GM23338 (cell line): ENCODE measurements around the gene LPAR4. TPM values are rescaled to one million over a fixed set of nuclear protein-coding genes. Genes with fewer than 3 reads are reported as not detected.

ENCODE experiments used
- ATAC-seq: fragments of 200-7000 bp; cut with Tn5 transposase; 3 replicates; pipeline ENCODE4 v1.9.1; 2020
- DNase-seq: peaks from one replicate; pipeline ENCODE4 v3.0.0-alpha.2; 2015; ENCODE audit warnings: low spot score
- H2AFZ ChIP-seq: fragments of 200-600 bp; sonication (generic); 2 replicates; pipeline ENCODE4 v1.8.0; 2016; ENCODE audit warnings: antibody characterized with exemption, mild to moderate bottlenecking, moderate library complexity
- H3F3A ChIP-seq: fragments of 200-600 bp; sonication (generic); replicated peaks from 2 replicates; pipeline ENCODE4 v1.8.0; 2017; ENCODE audit warnings: antibody characterized with exemption, mixed run types, low read depth
- H3K27ac ChIP-seq: fragments of 200-600 bp; sonication (generic); 2 replicates; pipeline ENCODE4 v1.6.1; 2016; ENCODE audit warnings: low read depth
- H3K27me3 ChIP-seq: fragments of 200-600 bp; sonication (generic); 2 replicates; pipeline ENCODE4 v1.8.0; 2016; ENCODE audit warnings: mild to moderate bottlenecking, mixed run types, moderate library complexity; ENCODE audit not compliant: insufficient read depth
- H3K36me3 ChIP-seq: fragments of 200-600 bp; sonication (generic); 2 replicates; pipeline ENCODE4 v1.8.0; 2016; ENCODE audit warnings: mild to moderate bottlenecking; ENCODE audit not compliant: insufficient read depth
- H3K4me1 ChIP-seq: fragments of 200-600 bp; sonication (generic); 2 replicates; pipeline ENCODE4 v1.8.0; 2016; ENCODE audit warnings: mild to moderate bottlenecking, moderate library complexity; ENCODE audit not compliant: insufficient read depth
- H3K4me2 ChIP-seq: fragments of 200-600 bp; sonication (generic); 2 replicates; pipeline ENCODE4 v1.7.1; 2017; ENCODE audit warnings: mixed run types
- H3K4me3 ChIP-seq: fragments of 200-600 bp; sonication (generic); 2 replicates; pipeline ENCODE4 v1.6.1; 2016; ENCODE audit warnings: mixed run types
- H3K79me2 ChIP-seq: fragments of 200-600 bp; sonication (generic); replicated peaks from 2 replicates; pipeline ENCODE4 v1.8.0; 2017; ENCODE audit warnings: mild to moderate bottlenecking; ENCODE audit not compliant: insufficient read depth
- H3K9me2 ChIP-seq: fragments of 200-600 bp; sonication (generic); 2 replicates; pipeline ENCODE4 v1.8.0; 2017; ENCODE audit not compliant: insufficient read depth
- H4K20me1 ChIP-seq: fragments of 200-600 bp; sonication (generic); replicated peaks from 2 replicates; pipeline ENCODE4 v1.8.0; 2017; ENCODE audit warnings: mild to moderate bottlenecking; ENCODE audit not compliant: insufficient read depth
- H3K27ac Mint-ChIP-seq: 2 replicates; pipeline ENCODE4 v1.8.0; 2020; ENCODE audit warnings: inconsistent platforms, mild to moderate bottlenecking, moderate library complexity, mixed read lengths
- H3K27me3 Mint-ChIP-seq: 3 replicates; pipeline ENCODE4 v1.8.0; 2022; ENCODE audit warnings: low read depth, mild to moderate bottlenecking, moderate library complexity, mixed read lengths, inconsistent platforms; ENCODE audit not compliant: insufficient read depth, poor library complexity
- H3K36me3 Mint-ChIP-seq: 3 replicates; pipeline ENCODE4 v1.8.0; 2021; ENCODE audit warnings: low read depth, mild to moderate bottlenecking, inconsistent platforms, moderate library complexity, mixed read lengths
- H3K4me1 Mint-ChIP-seq: 3 replicates; pipeline ENCODE4 v1.8.0; 2020; ENCODE audit warnings: mild to moderate bottlenecking, inconsistent platforms, mixed read lengths
- H3K4me3 Mint-ChIP-seq: 3 replicates; pipeline ENCODE4 v1.8.0; 2021; ENCODE audit warnings: moderate library complexity, mild to moderate bottlenecking, inconsistent platforms, mixed read lengths
- H3K9me3 Mint-ChIP-seq: 3 replicates; pipeline ENCODE4 v1.8.0; 2020; ENCODE audit warnings: moderate library complexity, mild to moderate bottlenecking, inconsistent platforms, mixed read lengths
- CREB1 ChIP-seq: fragments of 250-450 bp; sonication (Bioruptor Pico); IDR thresholded peaks from 2 replicates; pipeline ENCODE4 v1.5.0; 2020; ENCODE audit warnings: low read depth, mild to moderate bottlenecking, moderate library complexity
- CTCF ChIP-seq, 2 experiments: fragments of 200-600 bp in 1 of 2; sonication (generic) in 1 of 2; conservative IDR thresholded peaks; 2 replicates each; pipeline versions ENCODE4 v1.5.1 to v1.6.1; 2016 to 2017; ENCODE audit warnings: antibody characterized with exemption in 2 of 2, low read depth in 2 of 2, mild to moderate bottlenecking in 2 of 2, moderate library complexity in 1 of 2
- ETS1 ChIP-seq: IDR thresholded peaks from 2 replicates; pipeline ENCODE4 v1.6.1; 2016; ENCODE audit warnings: antibody characterized with exemption
- JUNB ChIP-seq: IDR thresholded peaks from one replicate; pipeline ENCODE4 v1.6.1; 2016; ENCODE audit warnings: antibody characterized with exemption; ENCODE audit not compliant: unreplicated experiment
- NANOG ChIP-seq: IDR thresholded peaks from 2 replicates; pipeline ENCODE4 v1.6.1; 2016; ENCODE audit warnings: antibody characterized with exemption, borderline replicate concordance
- POLR2AphosphoS5 ChIP-seq: IDR thresholded peaks from 2 replicates; pipeline ENCODE4 v1.6.1; 2016; ENCODE audit warnings: antibody characterized with exemption, low read depth
- REST ChIP-seq: IDR thresholded peaks from one replicate; pipeline ENCODE4 v1.6.1; 2018; ENCODE audit warnings: antibody characterized with exemption; ENCODE audit not compliant: unreplicated experiment
- STAT1 ChIP-seq: IDR thresholded peaks from one replicate; pipeline ENCODE4 v1.6.1; 2016; ENCODE audit warnings: antibody characterized with exemption; ENCODE audit not compliant: unreplicated experiment
- ZNF114 ChIP-seq: fragments of 250-450 bp; sonication (Bioruptor Pico); IDR thresholded peaks from 2 replicates; pipeline ENCODE4 v1.5.0; 2020; ENCODE audit warnings: mild to moderate bottlenecking, moderate library complexity
- polyA plus RNA-seq: library from polyadenylated mRNA; unstranded; fragments of >200 nt; fragmentation: Nextera tagmentation; extraction: Ambion mirVana; gene quantifications from 2 replicates; pipeline ENCODE4 v1.2.1, GENCODE V29; 2016
- total RNA-seq: library from RNA; depleted of rRNA; stranded (reverse); fragments of >200 nt; shearing (Covaris generic); gene quantifications from 2 replicates; pipeline ENCODE4 v1.2.3, GENCODE V29; 2014
- TF ChIP-seq, protein P1 (sequence below): fragments of 250-450 bp; sonication (Bioruptor Pico); IDR thresholded peaks from 2 replicates; pipeline ENCODE4 v1.5.0; 2020; ENCODE audit warnings: mild to moderate bottlenecking, moderate library complexity

LPAR4 gene
- total and polyA plus RNA-seq, 2 experiments from 2014 or later: 14.1 to 14.9 TPM

- ATAC-seq (peak; percentile 71), DNase-seq (peak; percentile 55)
- Mint-ChIP-seq H3K4me1 (0 out of 3 replicates have a peak, but pooled peaks cover 2% of the 10 kb centered on the region), H3K27ac (no peak overlapping the region), H3K4me3 (no peak overlapping the region), H3K27me3 (peaks cover under 1% of the 10 kb centered on the region), H3K9me3 (no peaks in the 10 kb centered on the region), H3K36me3 (no peaks in the 10 kb centered on the region)
- Histone ChIP-seq H3K79me2 (no peaks in the 10 kb centered on the region), H2AFZ (peak overlapping the region; percentile 59; the same call in 1 of the 2 replicates), H3K27ac (no peak overlapping the region), H4K20me1 (no peaks in the 10 kb centered on the region), H3K36me3 (no peaks in the 10 kb centered on the region), H3F3A (no peaks in the 10 kb centered on the region), H3K4me2 (no peak overlapping the region), H3K4me3 (no peak overlapping the region), H3K4me1 (no peaks in the 10 kb centered on the region), H3K9me2 (no peaks in the 10 kb centered on the region), H3K27me3 (no peaks in the 10 kb centered on the region)
- TF ChIP-seq CTCF (conservative IDR thresholded peaks at IDR 0.05; ENCODE audit: low read depth in 2 of 2) (peak; percentile 46 to 67), POLR2AphosphoS5 (no peak)
These were observed 39.3 kb upstream of the LPAR4 start for GRCh38 chrX:78708262-78708661.

- Mint-ChIP-seq H3K4me1 (0 out of 3 replicates have a peak, but pooled peaks cover 2% of the 10 kb centered on the region), H3K27me3 (peaks cover 2% of the 10 kb centered on the region), H3K4me3 (no peak overlapping the region), H3K36me3 (no peaks in the 10 kb centered on the region), H3K27ac (no peak overlapping the region), H3K9me3 (no peaks in the 10 kb centered on the region)
- DNase-seq: no peak
- Histone ChIP-seq H3F3A (no peaks in the 10 kb centered on the region), H3K4me3 (no peak overlapping the region), H3K36me3 (no peaks in the 10 kb centered on the region), H3K4me2 (no peak overlapping the region), H4K20me1 (no peaks in the 10 kb centered on the region), H3K79me2 (no peaks in the 10 kb centered on the region), H3K27me3 (no peaks in the 10 kb centered on the region), H2AFZ (no peak overlapping the region), H3K4me1 (no peaks in the 10 kb centered on the region), H3K9me2 (no peaks in the 10 kb centered on the region), H3K27ac (no peak overlapping the region)
- no peak for ATAC-seq
- TF ChIP-seq ETS1 (no peak), POLR2AphosphoS5 (no peak), ZNF114 (CRISPR knock-in tag) (no peak), JUNB (no peak), NANOG (no peak), STAT1 (no peak), REST (no peak), CREB1 (CRISPR knock-in tag) (no peak)
- TF ChIP-seq, protein P1, sequence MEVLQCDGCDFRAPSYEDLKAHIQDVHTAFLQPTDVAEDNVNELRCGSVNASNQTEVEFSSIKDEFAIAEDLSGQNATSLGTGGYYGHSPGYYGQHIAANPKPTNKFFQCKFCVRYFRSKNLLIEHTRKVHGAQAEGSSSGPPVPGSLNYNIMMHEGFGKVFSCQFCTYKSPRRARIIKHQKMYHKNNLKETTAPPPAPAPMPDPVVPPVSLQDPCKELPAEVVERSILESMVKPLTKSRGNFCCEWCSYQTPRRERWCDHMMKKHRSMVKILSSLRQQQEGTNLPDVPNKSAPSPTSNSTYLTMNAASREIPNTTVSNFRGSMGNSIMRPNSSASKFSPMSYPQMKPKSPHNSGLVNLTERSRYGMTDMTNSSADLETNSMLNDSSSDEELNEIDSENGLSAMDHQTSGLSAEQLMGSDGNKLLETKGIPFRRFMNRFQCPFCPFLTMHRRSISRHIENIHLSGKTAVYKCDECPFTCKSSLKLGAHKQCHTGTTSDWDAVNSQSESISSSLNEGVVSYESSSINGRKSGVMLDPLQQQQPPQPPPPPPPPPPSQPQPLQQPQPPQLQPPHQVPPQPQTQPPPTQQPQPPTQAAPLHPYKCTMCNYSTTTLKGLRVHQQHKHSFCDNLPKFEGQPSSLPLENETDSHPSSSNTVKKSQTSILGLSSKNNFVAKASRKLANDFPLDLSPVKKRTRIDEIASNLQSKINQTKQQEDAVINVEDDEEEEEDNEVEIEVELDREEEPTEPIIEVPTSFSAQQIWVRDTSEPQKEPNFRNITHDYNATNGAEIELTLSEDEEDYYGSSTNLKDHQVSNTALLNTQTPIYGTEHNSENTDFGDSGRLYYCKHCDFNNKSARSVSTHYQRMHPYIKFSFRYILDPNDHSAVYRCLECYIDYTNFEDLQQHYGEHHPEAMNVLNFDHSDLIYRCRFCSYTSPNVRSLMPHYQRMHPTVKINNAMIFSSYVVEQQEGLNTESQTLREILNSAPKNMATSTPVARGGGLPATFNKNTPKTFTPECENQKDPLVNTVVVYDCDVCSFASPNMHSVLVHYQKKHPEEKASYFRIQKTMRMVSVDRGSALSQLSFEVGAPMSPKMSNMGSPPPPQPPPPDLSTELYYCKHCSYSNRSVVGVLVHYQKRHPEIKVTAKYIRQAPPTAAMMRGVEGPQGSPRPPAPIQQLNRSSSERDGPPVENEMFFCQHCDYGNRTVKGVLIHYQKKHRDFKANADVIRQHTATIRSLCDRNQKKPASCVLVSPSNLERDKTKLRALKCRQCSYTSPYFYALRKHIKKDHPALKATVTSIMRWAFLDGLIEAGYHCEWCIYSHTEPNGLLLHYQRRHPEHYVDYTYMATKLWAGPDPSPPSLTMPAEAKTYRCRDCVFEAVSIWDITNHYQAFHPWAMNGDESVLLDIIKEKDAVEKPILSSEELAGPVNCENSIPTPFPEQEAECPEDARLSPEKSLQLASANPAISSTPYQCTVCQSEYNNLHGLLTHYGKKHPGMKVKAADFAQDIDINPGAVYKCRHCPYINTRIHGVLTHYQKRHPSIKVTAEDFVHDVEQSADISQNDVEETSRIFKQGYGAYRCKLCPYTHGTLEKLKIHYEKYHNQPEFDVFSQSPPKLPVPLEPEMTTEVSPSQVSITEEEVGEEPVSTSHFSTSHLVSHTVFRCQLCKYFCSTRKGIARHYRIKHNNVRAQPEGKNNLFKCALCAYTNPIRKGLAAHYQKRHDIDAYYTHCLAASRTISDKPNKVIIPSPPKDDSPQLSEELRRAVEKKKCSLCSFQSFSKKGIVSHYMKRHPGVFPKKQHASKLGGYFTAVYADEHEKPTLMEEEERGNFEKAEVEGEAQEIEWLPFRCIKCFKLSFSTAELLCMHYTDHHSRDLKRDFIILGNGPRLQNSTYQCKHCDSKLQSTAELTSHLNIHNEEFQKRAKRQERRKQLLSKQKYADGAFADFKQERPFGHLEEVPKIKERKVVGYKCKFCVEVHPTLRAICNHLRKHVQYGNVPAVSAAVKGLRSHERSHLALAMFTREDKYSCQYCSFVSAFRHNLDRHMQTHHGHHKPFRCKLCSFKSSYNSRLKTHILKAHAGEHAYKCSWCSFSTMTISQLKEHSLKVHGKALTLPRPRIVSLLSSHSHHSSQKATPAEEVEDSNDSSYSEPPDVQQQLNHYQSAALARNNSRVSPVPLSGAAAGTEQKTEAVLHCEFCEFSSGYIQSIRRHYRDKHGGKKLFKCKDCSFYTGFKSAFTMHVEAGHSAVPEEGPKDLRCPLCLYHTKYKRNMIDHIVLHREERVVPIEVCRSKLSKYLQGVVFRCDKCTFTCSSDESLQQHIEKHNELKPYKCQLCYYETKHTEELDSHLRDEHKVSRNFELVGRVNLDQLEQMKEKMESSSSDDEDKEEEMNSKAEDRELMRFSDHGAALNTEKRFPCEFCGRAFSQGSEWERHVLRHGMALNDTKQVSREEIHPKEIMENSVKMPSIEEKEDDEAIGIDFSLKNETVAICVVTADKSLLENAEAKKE: no peak
These were observed 38.7 kb upstream of the LPAR4 start for GRCh38 chrX:78708816-78709215.
